ENCODE data around the gene MEIS2. TPM values are rescaled to one million over a fixed set of nuclear protein-coding genes. Genes with fewer than 3 reads are reported as not detected.

MEIS2 gene
- total and polyA plus RNA-seq, 12 donors = 36.2 to 139 (median 74.8) TPM

DNA sequence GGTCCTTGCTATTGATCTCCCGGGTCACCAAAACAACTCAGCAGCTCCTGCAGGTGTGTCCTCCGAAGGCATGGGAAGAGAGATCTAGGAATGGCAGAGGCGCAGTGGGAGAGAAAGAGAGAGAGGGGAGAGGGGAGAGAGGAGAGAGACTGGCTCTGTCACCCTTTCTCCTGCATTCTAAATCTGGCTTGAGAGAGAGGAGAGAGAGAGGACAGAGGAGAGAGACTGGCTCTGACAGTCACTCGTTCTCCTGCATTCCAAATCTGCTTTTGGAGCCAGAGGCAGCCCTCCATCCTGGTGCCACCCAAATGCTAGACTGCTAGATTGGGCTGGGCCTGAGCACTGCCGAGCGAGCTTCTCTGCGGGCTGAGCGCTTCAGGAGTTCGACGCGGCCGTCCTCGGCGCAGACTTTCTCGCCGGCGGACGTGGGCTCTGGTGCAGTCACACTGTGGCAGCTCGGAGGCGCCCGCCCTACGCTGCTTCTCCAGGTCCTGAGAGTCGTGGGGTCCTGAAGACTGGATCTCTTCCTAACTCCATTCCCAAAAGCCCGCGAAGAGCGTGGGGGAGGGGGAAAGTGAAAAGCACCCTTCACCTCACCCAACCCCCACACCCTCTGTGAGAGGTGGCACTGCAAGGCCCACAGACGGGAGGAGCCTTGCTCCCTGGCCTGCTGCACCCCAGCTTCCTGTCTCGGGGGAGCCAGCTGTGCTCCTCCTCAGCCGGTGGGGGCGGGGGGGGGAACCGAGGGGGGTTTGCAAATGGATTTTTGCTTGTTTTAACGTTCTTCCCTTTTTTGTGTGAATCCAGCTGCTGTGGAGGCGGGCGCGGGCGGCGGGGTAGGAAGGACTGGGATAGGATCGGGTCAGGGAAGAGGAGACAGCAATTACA lies 222.3 kb downstream of the MEIS2 start:
- intact Hi-C loops (cut with DNase I) = no loop called here
- no peak overlapping the region for H3K4me3 ChIP-seq
- WGBS, 4 donors = 61 to 64% (median 63%) methylated on average over 36 to 38 of the region's 38 CpGs
- no peaks in the 10 kb centered on the region for H3K4me1 ChIP-seq (replicated peaks in 1 of 2)
- TF ChIP-seq, protein P1, sequence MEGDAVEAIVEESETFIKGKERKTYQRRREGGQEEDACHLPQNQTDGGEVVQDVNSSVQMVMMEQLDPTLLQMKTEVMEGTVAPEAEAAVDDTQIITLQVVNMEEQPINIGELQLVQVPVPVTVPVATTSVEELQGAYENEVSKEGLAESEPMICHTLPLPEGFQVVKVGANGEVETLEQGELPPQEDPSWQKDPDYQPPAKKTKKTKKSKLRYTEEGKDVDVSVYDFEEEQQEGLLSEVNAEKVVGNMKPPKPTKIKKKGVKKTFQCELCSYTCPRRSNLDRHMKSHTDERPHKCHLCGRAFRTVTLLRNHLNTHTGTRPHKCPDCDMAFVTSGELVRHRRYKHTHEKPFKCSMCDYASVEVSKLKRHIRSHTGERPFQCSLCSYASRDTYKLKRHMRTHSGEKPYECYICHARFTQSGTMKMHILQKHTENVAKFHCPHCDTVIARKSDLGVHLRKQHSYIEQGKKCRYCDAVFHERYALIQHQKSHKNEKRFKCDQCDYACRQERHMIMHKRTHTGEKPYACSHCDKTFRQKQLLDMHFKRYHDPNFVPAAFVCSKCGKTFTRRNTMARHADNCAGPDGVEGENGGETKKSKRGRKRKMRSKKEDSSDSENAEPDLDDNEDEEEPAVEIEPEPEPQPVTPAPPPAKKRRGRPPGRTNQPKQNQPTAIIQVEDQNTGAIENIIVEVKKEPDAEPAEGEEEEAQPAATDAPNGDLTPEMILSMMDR (IDR thresholded peaks at IDR 0.05) = no peak
- TF ChIP-seq POLR2A (IDR thresholded peaks at IDR 0.05) = no peak
- no peaks in the 10 kb centered on the region for H3K36me3 ChIP-seq (replicated peaks in 1 of 2)
- no peak overlapping the region for H3K27ac ChIP-seq
- H3K9me3 ChIP-seq (replicated peaks in 1 of 3) = no peaks in the 10 kb centered on the region
- DNase-seq = no peak
- peaks cover 25% of the 10 kb centered on the region for H3K27me3 ChIP-seq

DNA sequence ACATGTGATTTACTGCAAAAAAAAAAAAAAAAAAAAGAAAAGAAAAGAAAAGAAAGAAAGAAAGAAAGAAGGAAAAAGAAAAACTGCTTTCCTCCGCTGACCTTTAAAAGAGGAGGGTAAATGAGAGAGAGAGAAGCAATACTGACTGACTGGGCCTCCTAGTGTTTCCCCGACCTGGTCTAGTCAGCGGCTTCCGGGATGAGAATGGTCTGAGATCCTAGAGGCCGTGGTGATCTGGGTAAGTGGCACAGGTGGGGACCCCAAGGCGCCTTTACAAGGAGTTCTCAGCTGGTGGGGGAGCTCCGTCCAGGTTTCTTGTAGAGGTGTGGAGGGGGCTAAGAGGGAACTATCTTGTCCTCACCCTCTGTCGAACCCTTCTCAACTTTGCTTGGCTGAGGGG lies 223.1 kb downstream of the MEIS2 start:
- no peaks in the 10 kb centered on the region for H3K36me3 ChIP-seq (replicated peaks in 1 of 2)
- H3K9me3 ChIP-seq (replicated peaks in 1 of 3) = no peaks in the 10 kb centered on the region
- H3K27ac ChIP-seq = no peak overlapping the region
- WGBS, 4 donors = 70 to 75% (median 74%) methylated on average over 8 of the region's 8 CpGs
- DNase-seq = no peak
- no peaks in the 10 kb centered on the region for H3K4me1 ChIP-seq (replicated peaks in 1 of 2)
- no peak overlapping the region for H3K4me3 ChIP-seq
- TF ChIP-seq, protein P1 (IDR thresholded peaks at IDR 0.05) = no peak
- no peak for TF ChIP-seq POLR2A (IDR thresholded peaks at IDR 0.05)
- peaks cover 23% of the 10 kb centered on the region for H3K27me3 ChIP-seq
- intact Hi-C loops (cut with DNase I) = no loop called here

DNA sequence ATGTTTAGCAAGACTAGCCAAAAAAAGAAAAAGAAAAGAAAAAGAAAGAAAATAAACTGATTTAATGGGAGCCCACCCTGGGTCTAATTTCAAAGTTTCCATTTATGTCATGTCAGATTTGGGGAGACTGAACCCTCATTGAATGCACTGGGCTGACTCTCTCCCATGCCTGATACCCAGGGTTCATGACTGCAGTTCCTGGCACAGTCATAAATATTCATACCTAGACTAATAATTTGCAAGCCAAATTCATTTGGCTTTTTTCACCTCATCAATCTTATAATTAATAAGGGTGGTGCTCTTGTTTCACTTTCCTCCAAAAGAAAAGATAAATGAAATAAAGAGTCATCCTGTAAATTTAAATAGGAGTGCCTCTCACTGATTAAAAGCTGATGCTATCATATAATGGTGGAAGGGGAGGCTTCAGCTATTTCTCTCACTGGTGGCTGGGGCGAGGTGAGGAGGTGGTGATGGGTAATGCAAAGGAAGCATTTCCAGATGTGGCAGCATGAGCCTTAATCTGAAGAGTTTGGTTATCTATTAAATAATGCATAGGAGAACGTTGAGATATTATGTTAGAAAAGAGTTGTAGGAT lies 224.5 kb downstream of the MEIS2 start:
- Histone ChIP-seq H3K4me1 (replicated peaks in 1 of 2) (no peaks in the 10 kb centered on the region), H3K4me3 (no peak overlapping the region), H3K27me3 (peaks cover 11% of the 10 kb centered on the region), H3K36me3 (replicated peaks in 1 of 2) (no peaks in the 10 kb centered on the region), H3K27ac (no peak overlapping the region), H3K9me3 (replicated peaks in 1 of 3) (no peaks in the 10 kb centered on the region)
- TF ChIP-seq, protein P1 (IDR thresholded peaks at IDR 0.05) = no peak
- TF ChIP-seq POLR2A (IDR thresholded peaks at IDR 0.05) = no peak
- intact Hi-C loops (cut with DNase I) = no loop called here
- no peak for DNase-seq
- WGBS, 4 donors = 58 to 84% (median 63%) methylated on average over 2 of the region's 2 CpGs

DNA sequence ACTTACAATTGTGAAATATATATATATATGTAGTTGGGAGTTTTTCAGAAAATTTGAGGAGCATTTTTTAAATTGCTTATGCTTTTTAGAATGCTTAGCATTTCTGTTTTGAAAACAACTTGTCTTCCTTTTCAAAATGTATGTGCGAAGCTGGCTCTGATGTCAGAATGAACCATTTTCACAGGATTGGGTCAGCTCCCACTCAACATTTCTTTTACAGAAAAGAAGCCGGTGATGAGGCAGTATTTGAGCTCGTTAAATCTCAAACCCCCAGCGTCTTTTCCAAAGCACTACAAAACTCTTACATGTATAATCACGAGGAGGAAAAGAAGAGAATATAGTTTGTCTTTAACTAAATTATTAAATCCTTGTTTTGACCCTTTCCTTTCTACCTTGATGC lies 225.4 kb downstream of the MEIS2 start:
- no peaks in the 10 kb centered on the region for H3K36me3 ChIP-seq (replicated peaks in 1 of 2)
- 83 to 86% (median 84%) methylated on average over 5 of the region's 5 CpGs for WGBS, 4 donors
- no peaks in the 10 kb centered on the region for H3K9me3 ChIP-seq (replicated peaks in 1 of 3)
- intact Hi-C loops (cut with DNase I) = no loop called here
- DNase-seq = no peak
- H3K27ac ChIP-seq = no peak overlapping the region
- no peak overlapping the region for H3K4me3 ChIP-seq
- no peaks in the 10 kb centered on the region for H3K4me1 ChIP-seq (replicated peaks in 1 of 2)
- no peak for TF ChIP-seq POLR2A (IDR thresholded peaks at IDR 0.05)
- TF ChIP-seq, protein P1 (IDR thresholded peaks at IDR 0.05) = no peak
- H3K27me3 ChIP-seq = peaks cover 2% of the 10 kb centered on the region

All from adrenal gland (tissue), 12 donors.